B cell (primary cell): Measurements from ENCODE around the gene BCAP29. TPM values are rescaled to one million over a fixed set of nuclear protein-coding genes. Genes with fewer than 3 reads are reported as not detected.

Experiments used
- ATAC-seq: fragments of 200-7000 bp; cut with Tn5 transposase; one replicate; pipeline ENCODE4 v1.10.0; 2021; ENCODE audit warnings: low read depth, mild to moderate bottlenecking, moderate number of reproducible peaks, moderate library complexity
- CTCF ChIA-PET: fragments of 350-600 bp; sonication (Branson Sonifier 250); formaldehyde crosslinking; loops from one replicate; lab custom pipeline; 2021; ENCODE audit warnings: antibody characterized with exemption, inconsistent platforms; lab: Charles Lee
- POLR2A ChIA-PET: fragments of 350-600 bp; sonication (Branson Sonifier 250); formaldehyde crosslinking; loops from one replicate; lab custom pipeline; 2021; ENCODE audit warnings: antibody characterized with exemption; lab: Charles Lee
- DNase-seq: peaks from one replicate; pipeline ENCODE4 v3.0.0; 2013
- H2AFZ ChIP-seq: 2 replicates; pipeline ENCODE4 v1.6.1; 2012; ENCODE audit warnings: mild to moderate bottlenecking, low read depth, low read length; ENCODE audit not compliant: insufficient read depth, poor library complexity, severe bottlenecking
- H3K27ac ChIP-seq, 2 donors: 1 replicate in 1 of 2; 2 replicates in 1 of 2; pipeline ENCODE4 v1.5.1; 2012 to 2013; ENCODE audit warnings: low read length in 2 of 2, mild to moderate bottlenecking in 2 of 2, moderate library complexity in 1 of 2
- H3K27me3 ChIP-seq, 4 experiments: fragments of 200-600 bp in 1 of 4; sonication (generic) in 1 of 4; replicated peaks in 1 of 4; 1 replicate in 2 of 4; 2 replicates in 2 of 4; pipeline versions ENCODE4 v1.6.1 to v1.7.0; 2013 to 2016; ENCODE audit warnings: low read length in 3 of 4, mild to moderate bottlenecking in 2 of 4, mixed read lengths in 1 of 4, moderate library complexity in 1 of 4; ENCODE audit not compliant: insufficient read depth in 4 of 4, control insufficient read depth in 3 of 4; ENCODE audit errors: control extremely low read depth in 1 of 4
- H3K36me3 ChIP-seq, 2 experiments: replicated peaks in 1 of 2; 1 replicate in 1 of 2; 2 replicates in 1 of 2; pipeline versions ENCODE4 v1.6.1 to v1.7.1; 2013; ENCODE audit warnings: low read length in 1 of 2; ENCODE audit not compliant: insufficient read depth in 2 of 2, control insufficient read depth in 1 of 2; ENCODE audit errors: control extremely low read depth in 1 of 2, extremely low read depth in 1 of 2
- H3K4me1 ChIP-seq, 2 donors: fragments of 200-600 bp in 1 of 2; sonication (generic) in 1 of 2; 1 replicate in 1 of 2; 2 replicates in 1 of 2; pipeline versions ENCODE4 v1.5.1 to v1.6.1; 2013 to 2017; ENCODE audit warnings: low read length in 2 of 2; ENCODE audit not compliant: control insufficient read depth in 2 of 2, insufficient read depth in 2 of 2
- H3K4me2 ChIP-seq: replicated peaks from 2 replicates; pipeline ENCODE3; 2012; ENCODE audit warnings: mild to moderate bottlenecking, low read depth, low read length; ENCODE audit not compliant: poor library complexity, severe bottlenecking
- H3K4me3 ChIP-seq, 5 experiments: fragments of 200-600 bp in 1 of 5; sonication (generic) in 1 of 5; 1 replicate in 3 of 5; 2 replicates in 2 of 5; pipeline versions ENCODE4 v1.5.1 to v1.7.0; 2011 to 2016; ENCODE audit warnings: low read length in 4 of 5, mild to moderate bottlenecking in 4 of 5, low read depth in 2 of 5, control low read depth in 1 of 5, moderate library complexity in 1 of 5; ENCODE audit not compliant: insufficient read depth in 1 of 5; ENCODE audit errors: control extremely low read depth in 1 of 5, extremely low read depth in 1 of 5
- H3K79me2 ChIP-seq: fragments of 200-600 bp; sonication (generic); one replicate; pipeline ENCODE4 v1.6.0; 2016; ENCODE audit warnings: low read length; ENCODE audit not compliant: control insufficient read depth, insufficient read depth
- H3K9ac ChIP-seq: fragments of 200-600 bp; sonication (generic); 2 replicates; pipeline ENCODE4 v1.6.1; 2017; ENCODE audit warnings: mild to moderate bottlenecking, low read length, moderate library complexity
- H3K9me3 ChIP-seq, 3 donors: one replicate each; pipeline versions ENCODE4 v1.6.1 to v1.7.1; 2013; ENCODE audit warnings: low read length in 2 of 3; ENCODE audit not compliant: control insufficient read depth in 2 of 3, insufficient read depth in 1 of 3; ENCODE audit errors: control extremely low read depth in 1 of 3
- H4K20me1 ChIP-seq: 2 replicates; pipeline ENCODE4 v1.6.0; 2012; ENCODE audit warnings: mild to moderate bottlenecking, low read length; ENCODE audit not compliant: insufficient read depth, control insufficient read depth, poor library complexity, severe bottlenecking
- H3K27ac Mint-ChIP-seq: one replicate; pipeline ENCODE4 v1.8.0; 2021; ENCODE audit warnings: mixed read lengths
- H3K27me3 Mint-ChIP-seq: one replicate; pipeline ENCODE4 v1.8.0; 2021; ENCODE audit warnings: mixed read lengths
- H3K4me1 Mint-ChIP-seq: one replicate; pipeline ENCODE4 v1.8.0; 2021; ENCODE audit warnings: mixed read lengths
- H3K4me3 Mint-ChIP-seq: one replicate; pipeline ENCODE4 v1.8.0; 2021; ENCODE audit warnings: mixed read lengths
- H3K9me3 Mint-ChIP-seq: one replicate; pipeline ENCODE4 v1.8.0; 2022; ENCODE audit warnings: mixed read lengths; ENCODE audit not compliant: insufficient read depth
- EZH2 ChIP-seq: IDR thresholded peaks from 2 replicates; pipeline ENCODE4 v1.6.1; 2012; ENCODE audit warnings: borderline replicate concordance, low read depth, mild to moderate bottlenecking, moderate library complexity, low read length; ENCODE audit not compliant: insufficient read depth, poor library complexity, severe bottlenecking
- WGBS: methylation state at CpG from one replicate; pipeline ENCODE4 v1.1.5; 2013; ENCODE audit warnings: missing lambda C conversion rate; ENCODE audit not compliant: insufficient coverage; 5-methylcytosine and 5-hydroxymethylcytosine counted together
- intact Hi-C: fragments of 100-400 bp; cut with micrococcal nuclease; formaldehyde crosslinking; loops from one replicate; pipeline ENCODE4 v1.10.0; 2022
- polyA plus RNA-seq: library from polyadenylated mRNA; depleted of rRNA; stranded (reverse); fragments of >200 nt; gene quantifications from 2 replicates; pipeline ENCODE4 v1.2.3, GENCODE V29; 2012
- total RNA-seq, 2 donors: library from RNA; stranded (reverse); fragments of 120-200 nt in 1 of 2; gene quantifications; 1 replicate in 1 of 2; 2 replicates in 1 of 2; pipeline versions ENCODE4 v1.2.3 to v1.2.4, GENCODE V29; 2013 to 2022
- TF ChIP-seq, protein P1 (sequence below): fragments of 200-600 bp; IDR thresholded peaks from one replicate; pipeline ENCODE4 v1.8.0; 2022; ENCODE audit warnings: antibody characterized with exemption, mild to moderate bottlenecking

Gene BCAP29
- total and polyA plus RNA-seq, 2 donors (not counting 1 experiment from before 2014, with no cell fraction given): 24.6 to 27.3 TPM

DNA sequence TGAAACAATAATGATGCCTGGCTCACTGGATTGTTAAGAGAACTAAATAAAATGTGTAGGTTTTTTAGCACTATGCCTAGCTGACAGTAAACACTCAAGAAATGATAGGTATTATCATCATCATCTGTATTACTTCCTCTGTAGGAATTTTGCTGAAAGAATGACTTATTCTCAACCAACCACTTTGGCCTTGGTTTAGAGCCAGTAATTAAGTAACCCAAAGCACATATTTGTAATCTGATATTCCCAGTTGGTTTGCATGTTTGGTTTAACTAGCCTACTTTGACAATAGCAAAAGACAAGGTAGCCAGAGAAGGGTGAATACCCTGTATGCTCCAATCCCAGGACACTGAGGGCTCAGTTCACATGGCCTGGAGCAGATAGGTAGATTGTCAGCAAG, 34.4 kb downstream of the BCAP29 start:
- intact Hi-C loops: no loop called here
- Mint-ChIP-seq H3K4me1 (no peaks in the 10 kb centered on the region), H3K9me3 (no peaks in the 10 kb centered on the region), H3K27me3 (no peaks in the 10 kb centered on the region), H3K4me3 (no peak overlapping the region), H3K27ac (no peak overlapping the region)
- no peak overlapping the region for H2AFZ ChIP-seq
- ATAC-seq (no peak), DNase-seq (no peak)
- no peaks in the 10 kb centered on the region for H3K27me3 ChIP-seq
- no peak overlapping the region for H3K4me3 ChIP-seq
- H3K9me3 ChIP-seq: no peaks in the 10 kb centered on the region
- peaks cover 3 to 12% of the 10 kb centered on the region in 2 experiments for H3K36me3 ChIP-seq
- H3K79me2 ChIP-seq: no peaks in the 10 kb centered on the region
- no peak overlapping the region for H3K9ac ChIP-seq
- ChIA-PET CTCF (no interaction called here), POLR2A (no interaction called here)
- TF ChIP-seq EZH2: no peak
- TF ChIP-seq, protein P1, sequence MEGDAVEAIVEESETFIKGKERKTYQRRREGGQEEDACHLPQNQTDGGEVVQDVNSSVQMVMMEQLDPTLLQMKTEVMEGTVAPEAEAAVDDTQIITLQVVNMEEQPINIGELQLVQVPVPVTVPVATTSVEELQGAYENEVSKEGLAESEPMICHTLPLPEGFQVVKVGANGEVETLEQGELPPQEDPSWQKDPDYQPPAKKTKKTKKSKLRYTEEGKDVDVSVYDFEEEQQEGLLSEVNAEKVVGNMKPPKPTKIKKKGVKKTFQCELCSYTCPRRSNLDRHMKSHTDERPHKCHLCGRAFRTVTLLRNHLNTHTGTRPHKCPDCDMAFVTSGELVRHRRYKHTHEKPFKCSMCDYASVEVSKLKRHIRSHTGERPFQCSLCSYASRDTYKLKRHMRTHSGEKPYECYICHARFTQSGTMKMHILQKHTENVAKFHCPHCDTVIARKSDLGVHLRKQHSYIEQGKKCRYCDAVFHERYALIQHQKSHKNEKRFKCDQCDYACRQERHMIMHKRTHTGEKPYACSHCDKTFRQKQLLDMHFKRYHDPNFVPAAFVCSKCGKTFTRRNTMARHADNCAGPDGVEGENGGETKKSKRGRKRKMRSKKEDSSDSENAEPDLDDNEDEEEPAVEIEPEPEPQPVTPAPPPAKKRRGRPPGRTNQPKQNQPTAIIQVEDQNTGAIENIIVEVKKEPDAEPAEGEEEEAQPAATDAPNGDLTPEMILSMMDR: no peak
- H3K27ac ChIP-seq: no peak overlapping the region
- no peaks in the 10 kb centered on the region for H3K4me1 ChIP-seq
- H4K20me1 ChIP-seq: no peaks in the 10 kb centered on the region
- H3K4me2 ChIP-seq: no peak overlapping the region

DNA sequence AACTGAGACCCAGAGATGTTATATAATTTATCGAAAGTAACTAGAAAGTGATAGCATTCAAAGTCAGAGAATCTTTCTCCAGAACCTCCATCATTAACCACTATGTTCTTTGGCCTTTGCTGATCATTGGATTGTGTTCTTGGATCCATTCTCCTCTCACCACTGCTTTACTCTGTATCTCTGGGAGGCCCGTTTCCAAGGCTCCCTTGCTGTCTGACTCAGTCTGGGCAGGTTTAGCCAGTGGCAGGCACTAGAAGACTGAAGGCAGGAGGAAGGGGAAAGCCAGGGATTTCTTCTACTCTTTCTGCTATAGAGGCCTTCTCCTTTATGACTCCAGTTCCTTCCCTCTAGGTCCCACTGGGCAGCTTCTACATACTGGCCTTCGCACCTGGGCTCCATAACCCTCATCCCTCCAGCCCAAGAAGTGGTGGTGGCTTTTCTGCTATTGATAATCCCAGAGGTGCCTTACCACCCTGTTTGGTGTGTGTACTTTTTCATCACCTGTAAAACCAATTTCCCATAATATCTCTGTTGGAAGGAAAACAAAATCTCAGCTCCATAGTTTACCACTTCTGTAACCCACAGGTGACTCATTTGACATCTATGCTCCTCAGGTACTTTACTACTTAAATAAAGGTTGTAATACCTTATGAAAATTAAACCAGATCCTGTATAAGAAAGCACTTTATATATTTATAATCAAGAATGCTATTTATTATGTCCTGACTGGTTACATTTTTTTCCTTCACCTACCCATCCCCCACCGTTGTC, 36.0 kb downstream of the BCAP29 start:
- intact Hi-C loops: no loop called here
- Mint-ChIP-seq H3K27ac (no peak overlapping the region), H3K9me3 (no peaks in the 10 kb centered on the region), H3K4me1 (no peaks in the 10 kb centered on the region), H3K4me3 (no peak overlapping the region), H3K27me3 (no peaks in the 10 kb centered on the region)
- H3K4me2 ChIP-seq: no peak overlapping the region
- H2AFZ ChIP-seq: no peak overlapping the region
- no peaks in the 10 kb centered on the region for H3K27me3 ChIP-seq
- DNase-seq: no peak
- ChIA-PET POLR2A (no interaction called here), CTCF (interaction anchor here (1.3 kb wide), 1 partner anchor 45 kb away, joined by 3 read pairs; no protein-coding TSS in a partner anchor)
- no peaks in the 10 kb centered on the region for H3K4me1 ChIP-seq
- H3K36me3 ChIP-seq: peaks cover 3 to 12% of the 10 kb centered on the region in 2 experiments
- no CpG with 5 or more reads among the region's 4 CpGs for WGBS
- no peak overlapping the region for H3K4me3 ChIP-seq
- ATAC-seq: no peak
- no peaks in the 10 kb centered on the region for H3K9me3 ChIP-seq
- TF ChIP-seq, protein P1: no peak
- no peak for TF ChIP-seq EZH2
- no peaks in the 10 kb centered on the region for H4K20me1 ChIP-seq
- H3K79me2 ChIP-seq: no peaks in the 10 kb centered on the region
- H3K9ac ChIP-seq: no peak overlapping the region
- H3K27ac ChIP-seq: no peak overlapping the region
